HG03039 (cell line): ENCODE results near the gene TECTA.
A peak's percentile ranks its signal among the peaks of the same experiment; 100 is the strongest.

ENCODE experiments used
- ATAC-seq: cut with Tn5 transposase; IDR thresholded peaks from one replicate; pipeline ENCODE4 v1.9.1; 2021; ENCODE audit warnings: mild to moderate bottlenecking, moderate library complexity; ENCODE audit not compliant: unreplicated experiment

Gene TECTA

DNA sequence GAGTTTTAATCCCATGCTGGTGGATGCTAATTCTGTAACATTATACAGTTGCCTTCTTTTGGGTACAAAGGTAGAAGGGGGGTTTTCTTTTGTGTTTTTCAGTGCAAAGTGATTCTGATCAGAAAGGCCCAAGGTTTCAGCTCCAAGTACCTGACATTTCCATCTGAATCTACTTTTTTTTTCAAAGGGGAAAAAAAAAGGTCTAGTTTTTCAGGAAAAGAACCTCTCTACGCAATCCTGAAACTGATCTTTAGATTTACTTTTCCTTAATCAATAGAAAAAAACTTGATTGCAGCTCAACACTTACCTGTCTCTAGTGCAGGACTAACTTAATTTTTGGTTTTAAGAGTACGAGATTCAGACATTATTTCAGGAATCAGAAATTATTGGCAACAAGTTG is at the start of gene TECTA:
Gene TECTA (plus strand): TSS at position 301 of the 400 bp plus-strand sequence. CDS start 1,423 bp downstream, outside the sequence.
- ATAC-seq, result no peak

GRCh38 chr11:121053244-121053643 is 47.8 kb upstream of the TECTA start:
- no peak for ATAC-seq

DNA sequence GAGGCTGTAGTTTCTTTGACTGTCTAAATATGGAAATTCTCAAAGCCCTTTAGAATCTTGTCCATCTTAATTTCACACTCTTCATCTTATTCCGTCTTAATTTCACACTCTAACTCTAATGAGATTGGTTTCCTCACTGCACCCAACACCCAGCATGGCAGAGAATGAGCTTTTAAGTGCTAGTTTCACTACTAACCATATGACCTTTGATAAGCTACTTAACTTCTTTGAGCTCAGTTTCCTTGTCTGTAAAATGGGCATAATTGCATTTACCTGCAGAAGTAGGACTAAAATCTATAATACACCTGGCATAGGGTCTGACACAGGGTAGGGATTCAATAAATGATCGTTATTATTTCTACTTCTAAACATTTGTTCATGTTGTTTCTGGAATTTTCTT is 46.8 kb upstream of the TECTA start:
- no peak for ATAC-seq

GRCh38 chr11:121055076-121055475 is 46.0 kb upstream of the TECTA start:
- no peak for ATAC-seq

GRCh38 chr11:121057922-121058321 is 43.1 kb upstream of the TECTA start:
- ATAC-seq, result no peak

- no peak for ATAC-seq
Observed at GRCh38 chr11:121058941-121059340, 42.1 kb upstream of the TECTA start.

- peak; percentile 75 for ATAC-seq
Observed at GRCh38 chr11:121059605-121060004, 41.4 kb upstream of the TECTA start.

GRCh38 chr11:121063728-121064127 is 37.3 kb upstream of the TECTA start:
- ATAC-seq, result no peak

DNA sequence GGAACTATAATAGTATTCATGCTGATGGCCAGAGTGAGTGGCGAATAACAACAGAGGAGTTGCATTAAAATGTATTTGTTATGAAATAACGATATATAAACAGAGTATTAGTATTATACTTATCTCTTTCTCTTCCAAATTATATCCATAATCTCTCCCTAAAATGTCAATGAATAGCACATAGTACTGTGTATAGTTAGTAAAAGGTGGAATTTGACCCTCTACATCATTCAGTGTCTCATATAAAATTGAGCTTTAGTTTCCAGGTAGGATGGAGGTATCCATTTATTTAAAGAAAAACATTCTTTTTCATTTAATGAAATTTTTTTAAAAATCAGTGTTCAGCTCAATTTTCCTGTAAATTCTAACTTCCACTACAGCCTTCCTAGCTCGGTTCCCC is 34.4 kb upstream of the TECTA start:
- ATAC-seq, result no peak

DNA sequence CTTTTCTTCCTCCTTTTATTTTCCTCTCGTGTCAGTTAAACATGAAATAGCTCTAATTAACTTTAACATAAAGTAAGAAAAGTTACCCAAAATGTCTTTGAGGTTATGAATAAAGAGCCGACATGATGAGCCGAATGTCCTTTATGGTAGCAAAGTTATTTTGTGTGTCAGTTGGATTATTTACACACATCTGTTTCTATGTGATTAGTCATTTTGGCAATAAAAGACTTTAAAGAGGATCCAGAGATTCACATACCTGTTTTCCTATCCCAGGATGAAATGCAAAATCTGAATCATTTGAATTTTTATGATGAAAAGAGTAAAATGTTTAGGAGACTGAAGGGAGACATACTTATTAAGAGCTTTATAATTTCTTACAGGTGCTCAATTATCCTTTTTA is 34.0 kb upstream of the TECTA start:
- ATAC-seq, result no peak

- ATAC-seq, result no peak
Observed at GRCh38 chr11:121067453-121067852, 33.6 kb upstream of the TECTA start.

- ATAC-seq, result no peak
Observed at GRCh38 chr11:121067962-121068647, 32.9 kb upstream of the TECTA start.

DNA sequence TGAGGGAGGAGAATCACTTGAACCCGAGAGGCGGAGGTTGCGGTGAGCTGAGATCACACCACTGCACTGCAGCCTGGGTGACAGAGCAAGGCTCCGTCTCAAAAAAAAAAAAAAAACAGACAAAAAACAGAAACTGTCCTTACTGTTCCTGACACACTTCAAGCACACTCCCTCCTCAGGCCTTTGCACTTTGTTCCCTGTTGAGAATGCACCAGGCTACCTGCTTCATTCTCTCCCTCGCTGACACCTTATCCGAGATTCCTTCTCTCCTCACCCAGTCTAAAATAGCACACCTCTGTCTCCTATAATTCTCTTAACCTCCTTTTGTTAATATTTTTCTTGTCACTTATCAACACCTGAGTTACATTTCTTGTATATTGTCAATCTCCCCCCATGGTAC is 32.3 kb upstream of the TECTA start:
- no peak for ATAC-seq

GRCh38 chr11:121070951-121071845 is 29.8 kb upstream of the TECTA start:
- no peak for ATAC-seq

GRCh38 chr11:121071846-121072450 is 29.1 kb upstream of the TECTA start:
- no peak for ATAC-seq

- no peak for ATAC-seq
Observed at GRCh38 chr11:121081321-121081720, 19.7 kb upstream of the TECTA start.

DNA sequence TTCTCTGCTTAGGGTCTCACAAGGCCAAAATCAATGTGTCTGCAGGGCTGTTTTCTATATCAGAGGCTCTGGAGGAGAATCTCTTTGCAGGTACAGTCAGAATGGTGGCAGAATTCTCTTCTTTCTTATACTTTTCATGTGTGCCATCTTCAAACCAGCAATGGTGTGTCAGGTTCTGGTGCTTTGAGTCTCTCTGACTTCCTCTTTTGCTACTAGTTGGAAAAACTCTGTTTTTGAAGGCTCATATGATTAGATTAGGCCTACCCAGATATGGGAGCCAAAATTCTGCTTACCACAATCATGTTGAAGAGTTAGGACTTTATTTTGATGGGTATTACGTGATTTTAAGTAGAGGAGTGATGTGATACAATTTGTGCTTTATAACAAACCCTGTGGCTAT is 18.8 kb upstream of the TECTA start:
- ATAC-seq, result no peak

- ATAC-seq, result no peak
Observed at GRCh38 chr11:121082670-121083069, 18.4 kb upstream of the TECTA start.

GRCh38 chr11:121086866-121087265 is 14.2 kb upstream of the TECTA start:
- no peak for ATAC-seq

- no peak for ATAC-seq
Observed at GRCh38 chr11:121089566-121089965, 11.5 kb upstream of the TECTA start.

DNA sequence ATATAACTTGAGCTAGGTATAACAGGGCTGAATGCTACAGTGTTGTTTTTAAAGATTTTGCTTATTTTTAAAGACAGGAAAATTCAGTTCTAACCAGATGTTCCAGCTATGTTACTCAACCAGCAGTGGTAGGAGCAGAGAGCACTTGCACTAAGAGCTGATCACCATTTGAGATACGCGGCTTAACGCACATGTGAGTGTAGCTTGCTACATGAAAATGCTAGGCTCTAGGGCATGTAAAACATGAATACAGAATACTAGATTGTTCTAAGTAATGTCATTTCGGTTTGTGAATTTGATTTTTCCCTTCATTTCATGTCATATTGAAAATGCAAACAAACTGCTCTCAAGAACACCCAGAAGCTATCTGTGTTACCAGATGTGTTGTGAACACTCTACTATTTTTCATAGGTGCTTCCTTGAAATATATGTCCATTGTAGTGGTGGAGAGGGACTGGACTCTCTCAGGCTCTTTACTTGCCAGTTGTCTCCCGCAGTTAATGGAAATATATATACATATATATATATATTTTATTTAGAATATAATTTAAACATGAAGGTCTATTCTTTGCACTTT is 10.8 kb upstream of the TECTA start:
- ATAC-seq, result no peak
